ENCODE data around the gene IL19. TPM values are rescaled to one million over a fixed set of nuclear protein-coding genes. Genes with fewer than 3 reads are reported as not detected.

The IL19 gene
- total and polyA plus RNA-seq, 8 donors: not detected

GRCh38 chr1:206729050-206729449, 41.5 kb upstream of the IL19 start:
- no peak overlapping the region for H3K27ac ChIP-seq
- WGBS, 2 donors: 87 to 96% methylated on average over 6 of the region's 6 CpGs
- intact Hi-C loops (cut with DNase I): loop anchor here in 1 of 3 donors (5.0 kb wide), 1 partner anchor 183 kb away; no protein-coding TSS in a partner anchor
- no peak for TF ChIP-seq CTCF (IDR thresholded peaks at IDR 0.05)
- FAIRE-seq (no peak), ATAC-seq (no peak), DNase-seq (no peak)
- H3K4me3 ChIP-seq: no peak overlapping the region
- H3K4me1 ChIP-seq: peaks cover 3 to 28% (median 9%) of the 10 kb centered on the region in 3 donors
- peaks cover 5 to 37% (median 37%) of the 10 kb centered on the region in 3 donors for H3K36me3 ChIP-seq
- H3K27me3 ChIP-seq: no peaks in the 10 kb centered on the region
- no peaks in the 10 kb centered on the region for H3K9me3 ChIP-seq

GRCh38 chr1:206729507-206729906, 41.1 kb upstream of the IL19 start:
- Histone ChIP-seq H3K4me3 (no peak overlapping the region), H3K9me3 (no peaks in the 10 kb centered on the region), H3K27ac (no peak overlapping the region), H3K4me1 (peaks cover 0 to 23% (median 5%) of the 10 kb centered on the region in 3 donors), H3K36me3 (peaks cover 5 to 37% (median 37%) of the 10 kb centered on the region in 3 donors), H3K27me3 (no peaks in the 10 kb centered on the region)
- no peak for DNase-seq
- intact Hi-C loops (cut with DNase I): loop anchor here in 1 of 3 donors (5.0 kb wide), 1 partner anchor 183 kb away; no protein-coding TSS in a partner anchor
- no peak for TF ChIP-seq CTCF (IDR thresholded peaks at IDR 0.05)
- 92 to 94% methylated on average over 3 of the region's 3 CpGs for WGBS, 2 donors
- ATAC-seq: no peak
- FAIRE-seq: no peak

- ATAC-seq (no peak), DNase-seq (no peak), FAIRE-seq (no peak)
- Histone ChIP-seq H3K27ac (no peak overlapping the region), H3K27me3 (no peaks in the 10 kb centered on the region), H3K9me3 (no peaks in the 10 kb centered on the region), H3K36me3 (peaks cover 5 to 37% (median 37%) of the 10 kb centered on the region in 3 donors), H3K4me3 (no peak overlapping the region), H3K4me1 (peaks cover 0 to under 1% (median 0%) of the 10 kb centered on the region in 3 donors)
- 86 to 89% methylated on average over 11 of the region's 11 CpGs for WGBS, 2 donors
- TF ChIP-seq CTCF (IDR thresholded peaks at IDR 0.05): no peak
- intact Hi-C loops (cut with DNase I): loop anchor here in 2 of 3 donors (10.0 kb wide), 1 partner anchor 252 kb away; no protein-coding TSS in a partner anchor
Measured at GRCh38 chr1:206732508-206732907, 38.1 kb upstream of the IL19 start.

GRCh38 chr1:206732992-206733391, 37.6 kb upstream of the IL19 start:
- H3K9me3 ChIP-seq: no peaks in the 10 kb centered on the region
- peaks cover 5 to 37% (median 37%) of the 10 kb centered on the region in 3 donors for H3K36me3 ChIP-seq
- H3K27ac ChIP-seq: no peak overlapping the region
- FAIRE-seq (no peak), DNase-seq (no peak), ATAC-seq (no peak)
- peaks cover 0 to 5% (median 0%) of the 10 kb centered on the region in 3 donors for H3K4me1 ChIP-seq
- H3K27me3 ChIP-seq: no peaks in the 10 kb centered on the region
- intact Hi-C loops (cut with DNase I): loop anchor here in 2 of 3 donors (10.0 kb wide), 1 partner anchor 252 kb away; no protein-coding TSS in a partner anchor
- no peak overlapping the region for H3K4me3 ChIP-seq
- no peak for TF ChIP-seq CTCF (IDR thresholded peaks at IDR 0.05)
- 86 to 87% methylated on average over 11 of the region's 11 CpGs for WGBS, 2 donors

- TF ChIP-seq CTCF (IDR thresholded peaks at IDR 0.05): peak; percentile 47 to 69 (median 53)
- H3K4me1 ChIP-seq: peaks cover 0 to 8% (median 0%) of the 10 kb centered on the region in 3 donors
- no peaks in the 10 kb centered on the region for H3K9me3 ChIP-seq
- no peaks in the 10 kb centered on the region for H3K27me3 ChIP-seq
- H3K36me3 ChIP-seq: peaks cover 5 to 33% (median 32%) of the 10 kb centered on the region in 3 donors
- no peak overlapping the region for H3K4me3 ChIP-seq
- peak in 3 of 4 donors; percentile 67 to 71 (median 71) for ATAC-seq
- intact Hi-C loops (cut with DNase I): loop anchor here in 2 of 3 donors (5.0 to 10.0 kb wide), 2 partner anchors 178 to 250 kb away; no protein-coding TSS in a partner anchor
- WGBS, 2 donors: 69 to 78% methylated on average over 9 of the region's 9 CpGs
- H3K27ac ChIP-seq: no peak overlapping the region
- DNase-seq: peak in 4 of 6 donors; percentile 48 to 84 (median 58)
- FAIRE-seq: no peak
Measured at GRCh38 chr1:206734499-206735142, 36.0 kb upstream of the IL19 start.

All from pancreas (tissue), 10 donors.